Activated naive CD8-positive, alpha-beta T cell treated with anti-CD3 and anti-CD28 coated beads, Interleukin-2, amount 50 U/mL, for 24 hours (primary cell): Measurements from ENCODE around the gene DNAJC16.

Experiments
- ATAC-seq: fragments of 150-1000 bp; cut with Tn5 transposase; one replicate; pipeline ENCODE4 v1.10.0; 2021
- DNase-seq: peaks from one replicate; pipeline ENCODE4 v3.0.0; 2021
- H3K27ac Mint-ChIP-seq: one replicate; pipeline ENCODE4 v1.8.0; 2021; ENCODE audit warnings: mild to moderate bottlenecking, mixed read lengths
- H3K27me3 Mint-ChIP-seq: one replicate; pipeline ENCODE4 v1.8.0; 2021; ENCODE audit warnings: mixed read lengths
- H3K36me3 Mint-ChIP-seq: one replicate; pipeline ENCODE4 v1.8.0; 2021; ENCODE audit warnings: low read depth, mixed read lengths
- H3K4me1 Mint-ChIP-seq: one replicate; pipeline ENCODE4 v1.8.0; 2021; ENCODE audit warnings: mixed read lengths
- H3K4me3 Mint-ChIP-seq: one replicate; pipeline ENCODE4 v1.8.0; 2021; ENCODE audit warnings: mild to moderate bottlenecking, moderate library complexity, mixed read lengths
- H3K9me3 Mint-ChIP-seq: one replicate; pipeline ENCODE4 v1.8.0; 2021; ENCODE audit warnings: mixed read lengths

Gene DNAJC16

DNA sequence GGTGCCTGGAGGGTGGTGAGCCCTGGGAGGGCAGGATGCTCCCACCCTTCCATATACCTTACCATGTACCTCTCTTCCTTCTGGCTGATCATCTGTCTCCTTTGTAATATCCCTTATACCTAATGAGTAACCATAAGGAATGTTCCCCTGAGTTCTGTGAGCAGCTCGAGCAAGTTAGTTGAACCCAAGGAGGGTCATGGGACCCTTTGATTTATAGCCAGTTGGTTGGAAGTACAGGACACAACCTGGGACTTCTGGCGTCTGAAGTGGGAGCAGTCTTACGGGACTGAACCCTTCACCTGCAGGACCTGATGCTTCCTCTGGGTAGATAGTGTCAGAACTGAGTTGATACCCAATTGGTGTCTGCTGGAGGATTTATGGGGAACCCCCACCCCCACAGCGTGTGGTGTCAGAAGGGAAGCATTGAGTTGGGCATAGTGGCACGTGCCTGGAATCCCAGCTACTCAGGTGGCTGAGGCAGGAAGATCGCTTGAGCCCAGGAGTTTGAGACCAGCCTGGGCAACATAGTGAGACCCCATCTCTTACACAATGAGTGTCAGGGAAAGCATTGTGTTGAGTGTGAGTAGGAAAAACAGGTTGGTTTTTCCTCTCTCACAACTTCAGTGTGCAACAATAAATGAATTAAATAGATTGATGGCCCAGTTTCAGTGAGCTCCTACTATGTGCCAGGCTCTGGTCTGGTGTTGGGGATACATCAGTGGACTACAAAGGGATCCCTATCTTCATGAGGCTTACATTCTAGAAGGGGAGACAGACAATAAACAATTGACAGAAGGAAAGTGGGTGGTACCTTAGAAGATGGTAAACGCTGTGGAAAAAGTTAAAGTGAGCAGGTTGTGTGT, 16.0 kb downstream of the DNAJC16 start:
- Mint-ChIP-seq H3K36me3 (peaks cover 20% of the 10 kb centered on the region), H3K4me3 (no peak overlapping the region), H3K9me3 (no peaks in the 10 kb centered on the region), H3K4me1 (peaks cover 2% of the 10 kb centered on the region), H3K27ac (no peak overlapping the region), H3K27me3 (no peaks in the 10 kb centered on the region)
- DNase-seq, result no peak
- no peak for ATAC-seq

DNA sequence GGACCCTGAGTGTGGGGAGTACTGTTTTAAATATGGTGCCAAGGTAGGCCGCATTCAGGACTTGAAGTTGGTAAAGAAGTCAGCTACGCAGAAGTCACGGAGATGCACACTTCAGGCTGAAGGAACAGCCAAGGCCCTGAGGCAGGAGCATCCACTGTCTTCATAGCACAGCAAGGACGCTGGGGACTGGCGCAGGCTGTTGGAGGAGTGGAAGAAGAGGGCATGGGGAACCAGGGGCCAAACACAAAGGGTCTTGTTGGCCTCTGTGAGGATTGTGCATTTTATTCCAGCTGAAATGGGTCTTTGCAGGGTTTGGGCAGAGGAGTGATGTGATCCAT, 16.6 kb downstream of the DNAJC16 start:
- H3K9me3 Mint-ChIP-seq, result no peaks in the 10 kb centered on the region
- no peak overlapping the region for H3K4me3 Mint-ChIP-seq
- H3K36me3 Mint-ChIP-seq, result peaks cover 23% of the 10 kb centered on the region
- DNase-seq, result no peak
- H3K27me3 Mint-ChIP-seq, result no peaks in the 10 kb centered on the region
- H3K4me1 Mint-ChIP-seq, result peaks cover 2% of the 10 kb centered on the region
- no peak for ATAC-seq
- no peak overlapping the region for H3K27ac Mint-ChIP-seq

DNA sequence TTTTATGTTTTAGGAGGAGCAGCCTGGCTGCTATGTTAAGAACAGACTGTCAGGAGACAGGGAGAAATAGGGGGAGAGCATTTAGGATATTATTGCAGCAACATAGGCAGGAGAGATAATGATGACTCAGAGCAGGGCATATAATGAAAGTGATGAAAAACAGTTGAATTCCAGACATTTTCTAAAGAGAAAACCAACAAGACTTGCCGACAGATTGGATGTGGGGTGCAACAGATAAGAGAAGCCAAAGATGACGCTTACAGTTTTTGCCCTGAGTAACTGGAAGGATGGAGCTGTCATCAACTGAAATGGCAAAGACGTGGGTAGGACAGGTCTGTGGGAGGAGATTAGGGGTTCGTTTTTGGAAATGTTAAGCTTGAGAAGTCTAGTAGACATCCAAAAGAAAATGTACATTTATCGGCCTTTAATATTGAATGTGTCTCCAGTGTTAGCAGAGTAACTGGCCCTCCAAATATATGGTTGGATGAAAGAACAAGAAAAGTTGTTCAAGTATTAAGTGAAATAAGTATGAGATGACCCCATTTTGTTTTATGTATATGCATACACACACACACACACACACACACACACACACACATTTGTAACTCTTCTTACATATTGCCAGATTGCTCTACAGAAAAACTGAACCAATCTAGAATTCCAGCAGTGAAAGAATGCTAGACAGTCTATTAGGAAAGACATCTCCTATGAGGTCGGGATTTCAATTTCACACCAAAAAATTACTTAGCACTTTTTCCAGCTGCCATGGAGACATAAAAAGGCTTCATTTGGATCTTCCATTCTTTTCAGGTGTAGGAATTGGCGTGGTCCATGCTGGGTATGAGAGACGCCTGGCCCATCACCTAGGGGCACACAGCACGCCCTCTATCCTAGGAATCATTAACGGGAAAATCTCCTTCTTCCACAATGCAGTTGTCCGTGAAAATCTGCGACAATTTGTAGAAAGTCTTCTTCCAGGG, 17.2 kb downstream of the DNAJC16 start:
- Mint-ChIP-seq H3K4me3 (no peak overlapping the region), H3K27ac (no peak overlapping the region), H3K36me3 (peaks cover 21% of the 10 kb centered on the region), H3K4me1 (no peaks in the 10 kb centered on the region), H3K9me3 (no peaks in the 10 kb centered on the region), H3K27me3 (no peaks in the 10 kb centered on the region)
- ATAC-seq, result no peak
- no peak for DNase-seq

DNA sequence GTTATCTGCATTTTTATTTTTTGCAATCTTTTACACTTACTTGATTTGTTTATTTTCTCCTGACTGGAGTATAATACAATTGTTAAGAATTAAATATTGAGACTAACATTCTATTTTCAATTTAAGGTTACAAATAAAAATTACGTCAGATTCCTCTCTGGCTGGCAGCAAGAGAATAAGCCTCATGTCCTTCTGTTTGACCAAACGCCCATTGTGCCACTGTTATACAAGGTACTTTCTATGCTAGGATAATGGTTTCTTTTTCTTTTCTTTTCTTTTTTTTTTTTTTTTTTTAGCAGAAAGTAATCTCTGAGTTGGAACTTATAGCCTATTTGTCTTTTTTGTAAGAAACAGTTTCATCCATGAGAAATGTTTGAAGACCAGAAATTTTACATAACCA, 20.0 kb downstream of the DNAJC16 start:
- no peaks in the 10 kb centered on the region for H3K9me3 Mint-ChIP-seq
- H3K4me3 Mint-ChIP-seq, result no peak overlapping the region
- no peaks in the 10 kb centered on the region for H3K27me3 Mint-ChIP-seq
- DNase-seq (no peak), ATAC-seq (no peak)
- no peak overlapping the region for H3K27ac Mint-ChIP-seq
- no peaks in the 10 kb centered on the region for H3K4me1 Mint-ChIP-seq
- peaks cover 24% of the 10 kb centered on the region for H3K36me3 Mint-ChIP-seq

DNA sequence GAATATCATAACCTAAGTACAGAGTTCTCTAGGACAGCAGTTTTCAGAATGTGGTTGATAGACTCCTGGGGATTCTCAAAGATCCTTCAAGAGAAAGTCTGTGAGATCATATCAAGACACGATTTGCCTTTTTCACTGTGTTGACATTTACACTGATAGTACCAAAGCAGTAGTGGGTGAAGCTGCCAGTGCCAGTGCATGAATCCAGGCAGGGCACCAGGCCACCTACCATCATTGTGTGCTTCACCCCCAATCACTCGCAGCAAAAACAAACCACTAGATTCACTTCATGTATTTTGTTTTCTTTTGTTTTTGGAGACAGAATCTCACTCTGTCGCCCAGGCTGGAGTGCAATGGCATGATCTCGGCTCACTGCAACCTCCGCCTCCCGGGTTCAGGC, 23.9 kb downstream of the DNAJC16 start:
- Mint-ChIP-seq H3K27me3 (no peaks in the 10 kb centered on the region), H3K27ac (no peak overlapping the region), H3K4me3 (no peak overlapping the region), H3K9me3 (no peaks in the 10 kb centered on the region), H3K36me3 (peaks cover 18% of the 10 kb centered on the region), H3K4me1 (no peaks in the 10 kb centered on the region)
- DNase-seq (no peak), ATAC-seq (no peak)

DNA sequence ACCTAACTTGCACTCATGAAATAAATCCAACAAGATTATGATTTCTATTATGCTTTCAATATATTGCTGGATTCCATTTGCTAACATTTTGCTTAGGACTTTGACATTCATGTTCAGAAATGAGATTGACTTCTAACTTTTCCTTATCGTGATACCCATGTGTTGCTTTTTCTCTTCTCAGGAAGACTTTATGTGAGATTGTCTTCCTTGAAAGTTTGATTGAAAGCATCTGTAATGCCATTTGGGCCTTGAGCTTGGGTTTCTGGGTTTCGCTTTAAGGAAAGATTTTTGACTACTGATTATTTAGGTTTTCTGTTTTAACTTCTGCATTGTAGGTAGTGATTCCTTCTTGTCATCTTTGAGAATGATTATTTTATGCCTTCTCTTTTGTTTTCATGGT, 30.4 kb downstream of the DNAJC16 start:
- Mint-ChIP-seq H3K36me3 (peaks cover 7% of the 10 kb centered on the region), H3K4me3 (no peak overlapping the region), H3K27ac (no peak overlapping the region), H3K4me1 (no peaks in the 10 kb centered on the region), H3K9me3 (no peaks in the 10 kb centered on the region), H3K27me3 (no peaks in the 10 kb centered on the region)
- DNase-seq, result no peak
- ATAC-seq, result no peak

DNA sequence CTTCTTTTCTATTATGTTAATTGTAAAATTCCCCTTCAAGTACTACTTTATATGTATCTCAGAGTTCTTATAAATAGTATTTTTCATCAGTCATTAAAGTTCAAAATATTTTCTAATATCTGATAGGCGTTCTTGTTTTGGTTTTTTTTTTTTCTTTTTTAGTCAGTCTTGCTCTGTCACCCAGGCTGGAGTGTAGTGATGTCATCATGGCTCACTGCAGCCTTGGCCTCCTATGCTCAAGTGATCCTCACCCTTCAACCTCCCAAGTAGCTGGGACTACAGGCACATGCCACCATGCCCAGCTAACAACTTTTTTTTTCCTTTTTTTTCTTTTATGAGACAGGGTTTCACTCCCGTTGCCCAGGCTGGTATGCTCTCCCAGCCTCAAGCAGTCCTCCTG, 30.9 kb downstream of the DNAJC16 start:
- H3K27me3 Mint-ChIP-seq, result no peaks in the 10 kb centered on the region
- H3K4me1 Mint-ChIP-seq, result no peaks in the 10 kb centered on the region
- no peak overlapping the region for H3K27ac Mint-ChIP-seq
- no peak for DNase-seq
- no peak for ATAC-seq
- H3K36me3 Mint-ChIP-seq, result peaks cover 9% of the 10 kb centered on the region
- H3K4me3 Mint-ChIP-seq, result no peak overlapping the region
- no peaks in the 10 kb centered on the region for H3K9me3 Mint-ChIP-seq

DNA sequence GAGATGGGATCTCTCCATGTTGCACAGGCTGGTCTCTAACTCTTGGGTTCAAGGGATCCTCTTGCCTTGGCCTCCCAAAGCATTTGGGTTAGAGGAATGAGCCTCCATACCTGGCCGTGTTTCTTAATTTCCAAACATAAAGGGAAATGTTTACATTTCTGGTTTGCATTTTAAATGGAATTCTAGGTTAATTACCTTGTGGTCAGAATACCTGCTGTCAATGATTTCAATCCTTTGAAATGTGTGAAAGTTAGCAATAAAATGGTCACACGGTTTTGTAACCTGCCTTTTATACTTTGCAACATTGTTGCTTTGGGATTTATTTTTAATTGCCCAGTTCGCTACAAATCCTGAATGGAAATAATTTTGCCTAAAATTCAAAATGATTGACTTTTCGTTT, 31.9 kb downstream of the DNAJC16 start:
- DNase-seq (no peak), ATAC-seq (no peak)
- Mint-ChIP-seq H3K4me3 (no peak overlapping the region), H3K27me3 (no peaks in the 10 kb centered on the region), H3K36me3 (peaks cover 13% of the 10 kb centered on the region), H3K4me1 (no peaks in the 10 kb centered on the region), H3K9me3 (no peaks in the 10 kb centered on the region), H3K27ac (no peak overlapping the region)

DNA sequence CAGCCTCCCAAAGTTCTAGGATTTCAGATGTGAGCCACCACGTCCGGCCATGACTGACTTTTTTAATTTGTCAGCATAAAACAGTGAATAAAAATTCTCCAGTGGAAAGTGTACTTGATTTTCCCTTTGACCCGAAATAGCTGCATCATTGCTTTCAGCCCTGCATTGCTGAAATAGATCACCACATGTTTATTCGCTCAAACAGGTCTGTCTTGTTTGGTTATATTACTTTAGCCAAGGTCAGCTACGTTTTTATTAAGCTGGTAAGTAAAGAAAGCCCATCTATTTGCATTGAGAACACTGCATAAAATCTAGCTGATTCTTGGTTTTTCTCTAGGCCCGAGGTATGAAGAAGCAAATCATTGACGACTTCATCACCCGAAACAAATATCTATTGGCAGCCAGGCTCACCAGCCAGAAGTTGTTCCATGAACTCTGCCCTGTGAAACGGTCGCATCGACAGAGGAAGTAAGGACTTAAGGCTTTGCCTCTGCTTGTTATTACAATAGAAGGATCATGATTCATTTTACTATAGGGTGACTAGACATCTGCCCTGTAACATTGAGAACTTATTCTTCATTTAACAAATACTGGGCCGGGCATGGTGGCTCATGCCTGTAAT, 32.7 kb downstream of the DNAJC16 start:
- Mint-ChIP-seq H3K4me3 (no peak overlapping the region), H3K9me3 (no peaks in the 10 kb centered on the region), H3K27me3 (no peaks in the 10 kb centered on the region), H3K36me3 (peaks cover 19% of the 10 kb centered on the region), H3K27ac (no peak overlapping the region), H3K4me1 (peaks cover 4% of the 10 kb centered on the region)
- ATAC-seq (no peak), DNase-seq (no peak)

DNA sequence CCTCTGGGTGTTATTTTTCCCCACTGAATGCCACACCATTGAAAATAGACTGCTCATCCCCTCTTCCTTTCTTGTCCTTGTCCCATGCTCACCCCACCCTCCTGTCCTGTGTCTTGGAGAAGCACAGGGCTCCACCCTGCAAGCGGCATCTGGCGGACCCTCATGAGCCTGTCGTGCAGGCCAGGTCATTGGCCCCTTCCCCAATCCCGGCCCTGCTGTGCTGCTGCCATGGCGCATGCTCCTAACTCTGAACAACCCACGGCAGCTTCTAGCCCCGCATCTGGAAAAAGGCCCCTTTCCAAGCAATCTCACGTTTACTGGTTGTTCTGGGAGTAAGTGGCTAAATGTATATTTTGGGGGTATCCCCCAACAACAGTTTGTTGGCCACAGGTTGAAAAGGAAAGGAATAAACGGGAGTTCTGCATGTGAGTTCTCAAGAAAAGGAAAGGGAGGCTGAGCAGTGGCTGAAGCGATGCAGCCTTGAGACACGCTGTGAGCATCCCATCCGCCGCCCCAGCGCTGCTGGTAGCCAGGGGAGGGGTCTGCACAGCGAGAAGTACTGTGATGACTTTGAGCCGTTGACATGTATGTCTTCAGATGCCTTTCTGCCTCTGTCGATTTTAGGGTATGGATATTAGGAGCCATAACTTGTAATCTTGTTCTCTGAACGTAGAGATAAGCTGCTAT, 41.9 kb downstream of the DNAJC16 start:
- Mint-ChIP-seq H3K27ac (no peak overlapping the region), H3K4me1 (peaks cover 6% of the 10 kb centered on the region), H3K36me3 (peaks cover 31% of the 10 kb centered on the region), H3K9me3 (no peaks in the 10 kb centered on the region), H3K4me3 (no peak overlapping the region), H3K27me3 (no peaks in the 10 kb centered on the region)
- DNase-seq (no peak), ATAC-seq (no peak)

DNA sequence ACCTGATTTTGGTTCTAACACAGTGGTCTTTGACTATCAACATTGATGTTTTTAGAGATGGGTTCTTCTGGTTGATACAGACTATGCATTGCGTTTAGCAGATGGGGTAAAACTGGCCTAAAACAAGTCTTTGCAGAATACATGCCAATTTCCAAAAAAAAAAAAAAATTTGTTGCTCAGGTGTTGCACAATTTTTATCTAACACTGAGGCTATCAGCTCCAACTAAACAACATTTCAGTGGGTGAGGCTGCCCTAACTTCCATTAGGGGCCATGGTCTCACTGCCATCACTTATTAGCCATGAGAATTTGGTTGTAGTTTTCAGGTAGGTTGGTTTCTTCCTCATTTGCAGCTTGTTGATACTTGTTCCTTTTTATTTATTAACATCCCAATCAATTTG, 44.2 kb downstream of the DNAJC16 start:
- ATAC-seq (no peak), DNase-seq (no peak)
- Mint-ChIP-seq H3K9me3 (no peaks in the 10 kb centered on the region), H3K36me3 (peaks cover 26% of the 10 kb centered on the region), H3K4me3 (no peak overlapping the region), H3K27ac (no peak overlapping the region), H3K27me3 (no peaks in the 10 kb centered on the region), H3K4me1 (peaks cover 1% of the 10 kb centered on the region)

DNA sequence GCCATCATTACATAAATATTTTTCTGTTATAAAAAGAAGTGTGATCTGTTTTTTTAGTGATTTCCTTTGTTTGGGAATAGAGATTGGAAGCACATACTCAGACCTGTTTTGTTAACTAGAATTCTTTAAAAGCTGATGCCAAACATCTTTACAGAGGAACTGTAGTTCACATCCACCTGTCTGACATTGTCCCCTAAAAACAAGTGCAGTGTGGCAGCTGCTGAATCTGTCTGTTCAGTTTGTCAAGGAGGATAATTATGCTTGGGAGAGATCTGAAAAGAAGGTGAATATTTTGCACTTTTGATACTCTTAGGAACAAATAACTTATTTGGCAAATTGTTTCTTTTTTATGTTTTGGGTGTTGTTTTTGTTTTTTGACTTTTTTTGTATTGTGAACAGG, 44.6 kb downstream of the DNAJC16 start:
- peaks cover 1% of the 10 kb centered on the region for H3K4me1 Mint-ChIP-seq

DNA sequence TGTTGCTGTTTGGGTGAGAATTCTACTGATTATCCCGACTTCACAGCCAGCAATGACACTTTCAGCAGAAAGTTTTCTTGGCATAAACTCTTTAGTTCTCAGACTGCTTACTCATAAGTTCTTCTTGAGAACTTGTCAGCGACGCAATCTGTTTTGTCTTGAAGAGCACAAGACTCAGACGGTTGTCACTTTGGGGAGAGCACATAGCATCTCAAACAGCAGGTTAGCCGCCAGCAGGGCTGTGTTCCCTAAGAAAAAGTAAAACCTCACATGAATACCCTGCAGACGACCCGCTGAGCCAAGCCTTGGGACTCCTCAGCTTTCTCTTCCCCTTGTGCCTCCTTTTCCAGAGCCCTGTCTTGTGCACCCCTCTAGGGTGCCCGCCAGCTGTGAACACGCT, 46.8 kb downstream of the DNAJC16 start:
- H3K36me3 Mint-ChIP-seq, result peaks cover 29% of the 10 kb centered on the region
- DNase-seq (no peak), ATAC-seq (no peak)
- no peak overlapping the region for H3K4me3 Mint-ChIP-seq
- H3K27me3 Mint-ChIP-seq, result no peaks in the 10 kb centered on the region
- peaks cover 13% of the 10 kb centered on the region for H3K4me1 Mint-ChIP-seq
- H3K27ac Mint-ChIP-seq, result no peak overlapping the region
- no peaks in the 10 kb centered on the region for H3K9me3 Mint-ChIP-seq

More for the DNA sequence above, 44.6 kb downstream of the DNAJC16 start:
- Mint-ChIP-seq H3K36me3 (peaks cover 25% of the 10 kb centered on the region), H3K27ac (peak overlapping the region; percentile 6), H3K4me3 (no peak overlapping the region), H3K27me3 (no peaks in the 10 kb centered on the region), H3K9me3 (no peaks in the 10 kb centered on the region)
- ATAC-seq (no peak), DNase-seq (no peak)

DNA sequence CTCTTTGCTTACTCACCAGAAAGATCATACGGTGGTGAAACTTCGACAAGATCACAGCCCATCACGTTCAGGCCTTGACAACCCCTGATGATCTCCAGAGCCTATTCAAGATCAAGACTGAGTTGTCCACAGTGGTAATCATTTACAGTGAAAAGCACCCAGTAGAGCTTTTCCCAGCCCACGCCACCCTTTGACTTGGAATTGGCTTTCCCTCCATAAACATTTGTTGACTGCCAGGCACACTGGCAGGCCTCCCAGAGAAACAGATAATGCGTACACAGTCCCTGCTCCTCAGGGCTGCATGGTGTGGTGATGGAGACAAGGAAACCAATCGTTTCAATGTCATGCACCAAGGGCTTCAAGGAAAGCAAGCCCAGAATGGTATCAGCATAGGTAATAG, 48.1 kb downstream of the DNAJC16 start:
- H3K36me3 Mint-ChIP-seq, result peaks cover 25% of the 10 kb centered on the region

More for the DNA sequence above, 48.1 kb downstream of the DNAJC16 start:
- ATAC-seq (no peak), DNase-seq (no peak)
- no peaks in the 10 kb centered on the region for H3K9me3 Mint-ChIP-seq
- H3K4me3 Mint-ChIP-seq, result no peak overlapping the region
- no peaks in the 10 kb centered on the region for H3K27me3 Mint-ChIP-seq
- H3K4me1 Mint-ChIP-seq, result peaks cover 25% of the 10 kb centered on the region
- H3K27ac Mint-ChIP-seq, result peak overlapping the region; percentile 14
